NCI-H1092 treated with DMSO at 0.1 percent for 48 hours (cell line): ENCODE data around the gene CPED1.
"Not testable (repeated sequence)": the region's sequence is repeated elsewhere in the genome, so short reads cannot be mapped to it uniquely, and the experiment has no call there.

Source experiments
- DNase-seq: peaks from one replicate; lab custom pipeline; 2025; lab: John Stamatoyannopoulos, UW

CPED1 gene

GRCh38 chr7:121286742-121287734, 298.5 kb downstream of the CPED1 start:
- no peak for DNase-seq

GRCh38 chr7:121288894-121289293, 300.4 kb downstream of the CPED1 start:
- DNase-seq, result no peak

GRCh38 chr7:121289930-121290329, 301.4 kb downstream of the CPED1 start:
- not testable (repeated sequence) for DNase-seq

- no peak for DNase-seq
Measured at GRCh38 chr7:121294448-121294992, 306.0 kb downstream of the CPED1 start.

- no peak for DNase-seq
Measured at GRCh38 chr7:121297843-121298242, 309.3 kb downstream of the CPED1 start.

GRCh38 chr7:121298831-121299239, 310.3 kb downstream of the CPED1 start:
- DNase-seq, result no peak

GRCh38 chr7:121300685-121301420, 312.3 kb downstream of the CPED1 start:
- no peak for DNase-seq

- no peak for DNase-seq
Measured at GRCh38 chr7:121301446-121302213, 313.1 kb downstream of the CPED1 start.

- DNase-seq, result no peak
Measured at GRCh38 chr7:121302214-121302745, 313.8 kb downstream of the CPED1 start.

- no peak for DNase-seq
Measured at GRCh38 chr7:121303422-121304101, 315.1 kb downstream of the CPED1 start.

- no peak for DNase-seq
Measured at GRCh38 chr7:121304102-121304658, 315.7 kb downstream of the CPED1 start.

- DNase-seq, result no peak
Measured at GRCh38 chr7:121305109-121305508, 316.6 kb downstream of the CPED1 start.

GRCh38 chr7:121306565-121306964, 318.1 kb downstream of the CPED1 start:
- DNase-seq, result no peak

- no peak for DNase-seq
Measured at GRCh38 chr7:121307021-121307574, 318.6 kb downstream of the CPED1 start.

GRCh38 chr7:121313220-121313792, 324.8 kb downstream of the CPED1 start:
- peak; percentile 49 for DNase-seq

GRCh38 chr7:121313793-121314676, 325.5 kb downstream of the CPED1 start:
- peak; percentile 91 for DNase-seq

- not testable (repeated sequence) for DNase-seq
Measured at GRCh38 chr7:121315170-121315569, 326.7 kb downstream of the CPED1 start.

GRCh38 chr7:121322460-121322859, 333.9 kb downstream of the CPED1 start:
- no peak for DNase-seq
